Measurements from ENCODE around the gene KLHDC10. TPM values are rescaled to one million over a fixed set of nuclear protein-coding genes. Genes with fewer than 3 reads are reported as not detected.

The KLHDC10 gene
- total and polyA plus RNA-seq, 2 of the 13 experiments (the other 11 are each of a cell fraction or from before 2014, with no cell fraction given): 11.9 to 21.6 TPM

- TF ChIP-seq, protein P1, sequence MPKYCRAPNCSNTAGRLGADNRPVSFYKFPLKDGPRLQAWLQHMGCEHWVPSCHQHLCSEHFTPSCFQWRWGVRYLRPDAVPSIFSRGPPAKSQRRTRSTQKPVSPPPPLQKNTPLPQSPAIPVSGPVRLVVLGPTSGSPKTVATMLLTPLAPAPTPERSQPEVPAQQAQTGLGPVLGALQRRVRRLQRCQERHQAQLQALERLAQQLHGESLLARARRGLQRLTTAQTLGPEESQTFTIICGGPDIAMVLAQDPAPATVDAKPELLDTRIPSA (CRISPR knock-in tag; IDR thresholded peaks at IDR 0.05; ENCODE audit: borderline replicate concordance): no peak
- TF ChIP-seq BCL6 (CRISPR knock-in tag; IDR thresholded peaks at IDR 0.05) (peak; percentile 99), TEAD3 (CRISPR knock-in tag; optimal IDR thresholded peaks at IDR 0.05; ENCODE audit: borderline replicate concordance) (peak; percentile 8), MLLT10 (CRISPR knock-in tag; IDR thresholded peaks at IDR 0.05) (no peak), ZNF124 (CRISPR knock-in tag; IDR thresholded peaks at IDR 0.05) (no peak), NFATC3 (CRISPR knock-in tag; IDR thresholded peaks at IDR 0.05) (no peak), GTF3A (CRISPR knock-in tag; conservative IDR thresholded peaks at IDR 0.05) (no peak), ONECUT2 (CRISPR knock-in tag; IDR thresholded peaks at IDR 0.05) (no peak), SAFB2 (CRISPR knock-in tag; IDR thresholded peaks at IDR 0.05; ENCODE audit: borderline replicate concordance, low read depth) (no peak), RXRA (CRISPR knock-in tag; IDR thresholded peaks at IDR 0.05) (no peak), SP2 (CRISPR knock-in tag; IDR thresholded peaks at IDR 0.05) (no peak), GZF1 (CRISPR knock-in tag; IDR thresholded peaks at IDR 0.05) (no peak), SMYD3 (CRISPR knock-in tag; IDR thresholded peaks at IDR 0.05) (no peak), SSRP1 (CRISPR knock-in tag; IDR thresholded peaks at IDR 0.05) (no peak), HOXA9 (CRISPR knock-in tag; IDR thresholded peaks at IDR 0.05; ENCODE audit: borderline replicate concordance) (no peak), KLF15 (CRISPR knock-in tag; IDR thresholded peaks at IDR 0.05; ENCODE audit: borderline replicate concordance) (no peak), ZNF337 (CRISPR knock-in tag; IDR thresholded peaks at IDR 0.05; ENCODE audit: borderline replicate concordance, low read depth) (no peak), NFE2L1 (CRISPR knock-in tag; IDR thresholded peaks at IDR 0.05; ENCODE audit: borderline replicate concordance) (no peak), PATZ1 (CRISPR knock-in tag; IDR thresholded peaks at IDR 0.05) (no peak), PCBP1 (IDR thresholded peaks at IDR 0.05; ENCODE audit: borderline replicate concordance, low read depth, low read length) (no peak), ZNF550 (CRISPR knock-in tag; IDR thresholded peaks at IDR 0.05; ENCODE audit: borderline replicate concordance) (no peak)
- TF ChIP-seq, protein P2, sequence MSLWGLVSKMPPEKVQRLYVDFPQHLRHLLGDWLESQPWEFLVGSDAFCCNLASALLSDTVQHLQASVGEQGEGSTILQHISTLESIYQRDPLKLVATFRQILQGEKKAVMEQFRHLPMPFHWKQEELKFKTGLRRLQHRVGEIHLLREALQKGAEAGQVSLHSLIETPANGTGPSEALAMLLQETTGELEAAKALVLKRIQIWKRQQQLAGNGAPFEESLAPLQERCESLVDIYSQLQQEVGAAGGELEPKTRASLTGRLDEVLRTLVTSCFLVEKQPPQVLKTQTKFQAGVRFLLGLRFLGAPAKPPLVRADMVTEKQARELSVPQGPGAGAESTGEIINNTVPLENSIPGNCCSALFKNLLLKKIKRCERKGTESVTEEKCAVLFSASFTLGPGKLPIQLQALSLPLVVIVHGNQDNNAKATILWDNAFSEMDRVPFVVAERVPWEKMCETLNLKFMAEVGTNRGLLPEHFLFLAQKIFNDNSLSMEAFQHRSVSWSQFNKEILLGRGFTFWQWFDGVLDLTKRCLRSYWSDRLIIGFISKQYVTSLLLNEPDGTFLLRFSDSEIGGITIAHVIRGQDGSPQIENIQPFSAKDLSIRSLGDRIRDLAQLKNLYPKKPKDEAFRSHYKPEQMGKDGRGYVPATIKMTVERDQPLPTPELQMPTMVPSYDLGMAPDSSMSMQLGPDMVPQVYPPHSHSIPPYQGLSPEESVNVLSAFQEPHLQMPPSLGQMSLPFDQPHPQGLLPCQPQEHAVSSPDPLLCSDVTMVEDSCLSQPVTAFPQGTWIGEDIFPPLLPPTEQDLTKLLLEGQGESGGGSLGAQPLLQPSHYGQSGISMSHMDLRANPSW (CRISPR knock-in tag; IDR thresholded peaks at IDR 0.05; ENCODE audit: borderline replicate concordance): no peak
- TF ChIP-seq, protein P3, sequence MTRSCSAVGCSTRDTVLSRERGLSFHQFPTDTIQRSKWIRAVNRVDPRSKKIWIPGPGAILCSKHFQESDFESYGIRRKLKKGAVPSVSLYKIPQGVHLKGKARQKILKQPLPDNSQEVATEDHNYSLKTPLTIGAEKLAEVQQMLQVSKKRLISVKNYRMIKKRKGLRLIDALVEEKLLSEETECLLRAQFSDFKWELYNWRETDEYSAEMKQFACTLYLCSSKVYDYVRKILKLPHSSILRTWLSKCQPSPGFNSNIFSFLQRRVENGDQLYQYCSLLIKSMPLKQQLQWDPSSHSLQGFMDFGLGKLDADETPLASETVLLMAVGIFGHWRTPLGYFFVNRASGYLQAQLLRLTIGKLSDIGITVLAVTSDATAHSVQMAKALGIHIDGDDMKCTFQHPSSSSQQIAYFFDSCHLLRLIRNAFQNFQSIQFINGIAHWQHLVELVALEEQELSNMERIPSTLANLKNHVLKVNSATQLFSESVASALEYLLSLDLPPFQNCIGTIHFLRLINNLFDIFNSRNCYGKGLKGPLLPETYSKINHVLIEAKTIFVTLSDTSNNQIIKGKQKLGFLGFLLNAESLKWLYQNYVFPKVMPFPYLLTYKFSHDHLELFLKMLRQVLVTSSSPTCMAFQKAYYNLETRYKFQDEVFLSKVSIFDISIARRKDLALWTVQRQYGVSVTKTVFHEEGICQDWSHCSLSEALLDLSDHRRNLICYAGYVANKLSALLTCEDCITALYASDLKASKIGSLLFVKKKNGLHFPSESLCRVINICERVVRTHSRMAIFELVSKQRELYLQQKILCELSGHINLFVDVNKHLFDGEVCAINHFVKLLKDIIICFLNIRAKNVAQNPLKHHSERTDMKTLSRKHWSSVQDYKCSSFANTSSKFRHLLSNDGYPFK (CRISPR knock-in tag; IDR thresholded peaks at IDR 0.05; ENCODE audit: borderline replicate concordance): no peak
These were observed 43.6 kb downstream of the KLHDC10 start (continued) for GRCh38 chr7:130113887-130114286.
